Right atrium auricular region (tissue), 2 donors: ENCODE measurements around the gene SPIRE1. TPM values are rescaled to one million over a fixed set of nuclear protein-coding genes. Genes with fewer than 3 reads are reported as not detected.

Source experiments
- DNase-seq: peaks from one replicate; pipeline ENCODE4 v3.0.0-alpha.2; 2019; ENCODE audit warnings: low spot score
- H3K27ac ChIP-seq, 2 donors: fragments of 200-600 bp; sonication (generic); 1 replicate in 1 of 2; 2 replicates in 1 of 2; pipeline ENCODE4 v1.5.1; 2016 to 2019
- H3K27me3 ChIP-seq, 2 donors: fragments of 200-600 bp; sonication (generic); one replicate each; pipeline versions ENCODE4 v1.5.1 to v1.6.0; 2017 to 2019
- H3K36me3 ChIP-seq: fragments of 200-600 bp; sonication (generic); one replicate; pipeline ENCODE4 v1.5.1; 2016
- H3K4me1 ChIP-seq, 2 donors: fragments of 200-600 bp; sonication (generic); one replicate each; pipeline versions ENCODE4 v1.5.1 to v1.6.0; 2017 to 2019
- H3K4me3 ChIP-seq, 2 donors: fragments of 200-600 bp; sonication (generic); 1 replicate in 1 of 2; 2 replicates in 1 of 2; pipeline ENCODE4 v1.5.1; 2017 to 2019; ENCODE audit warnings: mild to moderate bottlenecking in 1 of 2, moderate library complexity in 1 of 2
- H3K9me3 ChIP-seq, 2 donors: fragments of 200-600 bp; sonication (generic); one replicate each; pipeline ENCODE4 v1.5.1; 2019
- CTCF ChIP-seq, 2 donors: fragments of 200-600 bp; sonication (generic); IDR thresholded peaks; one replicate each; pipeline ENCODE4 v1.5.1; 2019; ENCODE audit warnings: antibody characterized with exemption in 2 of 2
- total RNA-seq, 2 donors: library from RNA; depleted of rRNA; stranded (reverse); fragments of >200 nt; gene quantifications; one replicate each; pipeline ENCODE4 v1.1.0, GENCODE V29; 2016

Gene SPIRE1
- total RNA-seq, 2 donors from 2014 or later = 34.7 to 42.9 TPM

GRCh38 chr18:12520442-12520992, 137.4 kb downstream of the SPIRE1 start:
- no peaks in the 10 kb centered on the region for H3K9me3 ChIP-seq
- H3K27me3 ChIP-seq = no peaks in the 10 kb centered on the region
- peak overlapping the region in 1 of 2 donors; percentile 43 for H3K27ac ChIP-seq
- H3K36me3 ChIP-seq = no peaks in the 10 kb centered on the region
- no peak for DNase-seq
- no peak overlapping the region for H3K4me3 ChIP-seq
- no peak for TF ChIP-seq CTCF (IDR thresholded peaks at IDR 0.05)
- peaks cover 0 to 15% of the 10 kb centered on the region in 2 donors for H3K4me1 ChIP-seq

DNA sequence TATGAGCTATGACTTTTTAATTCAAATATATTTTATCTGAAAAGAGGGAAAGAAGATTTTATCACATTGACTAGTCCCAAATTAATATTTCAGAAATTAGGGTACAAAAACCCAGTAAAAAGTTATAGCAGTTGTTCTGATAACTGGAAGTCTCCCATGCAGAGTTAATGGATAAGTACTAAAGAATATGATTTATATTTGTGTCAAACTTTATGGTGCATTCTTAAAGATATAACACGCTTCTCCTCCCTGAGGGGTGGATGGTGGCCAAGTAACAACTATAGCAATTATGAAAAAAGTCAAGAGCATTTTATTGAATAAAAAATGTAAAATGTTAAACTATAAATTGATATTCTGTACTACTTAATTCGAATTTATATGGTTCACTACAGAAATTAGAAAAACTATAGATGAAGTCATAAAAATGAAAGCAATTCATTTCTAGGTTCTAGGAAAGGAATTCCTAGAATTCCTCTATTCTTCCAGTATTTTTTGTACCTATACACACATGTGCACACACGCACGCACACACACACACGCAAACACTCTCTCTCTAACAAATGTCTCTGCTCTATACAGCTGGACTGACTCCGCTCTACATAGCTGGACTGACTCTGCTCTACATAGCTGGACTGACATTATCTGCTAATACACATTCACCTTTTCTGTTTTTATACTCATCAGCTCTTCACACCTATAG, 138.9 kb downstream of the SPIRE1 start:
- Histone ChIP-seq H3K36me3 (no peaks in the 10 kb centered on the region), H3K27ac (no peak overlapping the region), H3K4me3 (no peak overlapping the region), H3K4me1 (peaks cover 0 to 17% of the 10 kb centered on the region in 2 donors), H3K27me3 (no peaks in the 10 kb centered on the region), H3K9me3 (no peaks in the 10 kb centered on the region)
- no peak for DNase-seq
- no peak for TF ChIP-seq CTCF (IDR thresholded peaks at IDR 0.05)

DNA sequence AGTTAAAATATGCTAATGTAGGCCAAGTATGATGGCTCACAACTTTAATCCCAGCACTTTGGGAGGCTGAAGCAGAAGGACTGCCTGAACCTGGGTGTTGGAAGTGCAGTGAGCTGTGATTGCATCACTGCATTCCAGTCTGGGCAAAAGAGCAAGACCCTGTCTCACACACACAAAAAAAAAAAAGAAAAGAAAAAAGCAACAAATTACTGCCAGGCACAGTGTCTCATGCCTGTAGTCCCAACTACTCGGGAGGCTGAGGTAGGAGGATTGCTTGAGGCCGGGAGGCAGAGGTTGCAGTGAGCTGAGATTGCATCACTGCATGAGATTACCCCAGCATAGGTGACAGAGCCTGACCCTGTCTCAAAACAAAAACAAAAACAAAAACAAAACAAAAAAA, 139.6 kb downstream of the SPIRE1 start:
- peaks cover 0 to 17% of the 10 kb centered on the region in 2 donors for H3K4me1 ChIP-seq
- H3K36me3 ChIP-seq = no peaks in the 10 kb centered on the region
- no peaks in the 10 kb centered on the region for H3K9me3 ChIP-seq
- H3K27me3 ChIP-seq = no peaks in the 10 kb centered on the region
- no peak overlapping the region for H3K4me3 ChIP-seq
- H3K27ac ChIP-seq = no peak overlapping the region
- DNase-seq = no peak
- no peak for TF ChIP-seq CTCF (IDR thresholded peaks at IDR 0.05)

- no peak for DNase-seq
These were observed 140.6 kb downstream of the SPIRE1 start for GRCh38 chr18:12517142-12517825.

DNA sequence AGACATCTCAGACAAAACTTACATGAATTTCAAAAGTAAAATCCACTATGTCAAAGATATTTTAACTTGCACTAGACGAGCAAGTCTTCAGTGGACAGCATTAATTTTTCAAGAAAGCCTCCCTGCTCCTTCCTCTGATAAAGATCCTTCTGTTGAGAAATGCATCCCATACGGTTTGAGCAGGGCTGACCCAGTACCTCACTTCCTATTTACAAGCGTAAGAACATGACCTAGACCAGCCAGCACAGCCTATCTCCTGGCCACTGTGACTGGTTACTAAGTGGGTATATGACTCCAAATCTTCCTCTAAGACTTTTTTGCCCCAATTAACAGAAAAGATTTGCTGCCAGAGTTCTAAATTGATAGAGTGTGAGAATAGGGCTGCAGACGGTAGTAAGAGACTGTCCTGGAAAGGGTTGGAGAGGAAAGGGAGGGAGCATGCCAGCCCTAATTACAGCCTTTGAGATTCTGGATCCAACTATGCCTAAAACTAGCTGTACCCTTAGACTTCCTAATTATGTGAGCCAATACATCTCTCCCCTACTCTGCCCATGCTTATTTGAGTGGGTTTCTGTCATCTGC, 141.8 kb downstream of the SPIRE1 start:
- Histone ChIP-seq H3K27me3 (no peaks in the 10 kb centered on the region), H3K36me3 (peaks cover 9% of the 10 kb centered on the region), H3K9me3 (no peaks in the 10 kb centered on the region), H3K4me1 (peaks cover 0 to 17% of the 10 kb centered on the region in 2 donors), H3K27ac (no peak overlapping the region), H3K4me3 (no peak overlapping the region)
- TF ChIP-seq CTCF (IDR thresholded peaks at IDR 0.05) = no peak
- DNase-seq = no peak

More at GRCh38 chr18:12517142-12517825, 140.6 kb downstream of the SPIRE1 start:
- no peak for TF ChIP-seq CTCF (IDR thresholded peaks at IDR 0.05)
- no peak overlapping the region for H3K27ac ChIP-seq
- H3K4me3 ChIP-seq = no peak overlapping the region
- H3K36me3 ChIP-seq = no peaks in the 10 kb centered on the region
- peaks cover 0 to 17% of the 10 kb centered on the region in 2 donors for H3K4me1 ChIP-seq
- H3K9me3 ChIP-seq = no peaks in the 10 kb centered on the region
- no peaks in the 10 kb centered on the region for H3K27me3 ChIP-seq
